Sigmoid colon (tissue), 4 donors: ENCODE measurements around the gene ADGRV1.

Experiments used
- POLR2A ChIP-seq, 2 donors: fragments of 450-650 bp; IDR thresholded peaks; one replicate each; pipeline ENCODE4 v1.6.1; 2016; ENCODE audit warnings: antibody characterized with exemption in 2 of 2, mild to moderate bottlenecking in 2 of 2, moderate library complexity in 2 of 2
- POLR2AphosphoS5 ChIP-seq, 4 donors: sonication (generic); formaldehyde crosslinking; IDR thresholded peaks; one replicate each; pipeline ENCODE4 v1.6.1; 2017; ENCODE audit warnings: antibody characterized with exemption in 4 of 4
- TF ChIP-seq, protein P1 (sequence below), 4 experiments: fragments of 450-650 bp in 3 of 4; fragments of 200-600 bp in 1 of 4; IDR thresholded peaks; one replicate each; pipeline ENCODE4 v1.5.1; 2016 to 2019; ENCODE audit warnings: antibody characterized with exemption in 4 of 4, mild to moderate bottlenecking in 3 of 4, moderate library complexity in 2 of 4

DNA sequence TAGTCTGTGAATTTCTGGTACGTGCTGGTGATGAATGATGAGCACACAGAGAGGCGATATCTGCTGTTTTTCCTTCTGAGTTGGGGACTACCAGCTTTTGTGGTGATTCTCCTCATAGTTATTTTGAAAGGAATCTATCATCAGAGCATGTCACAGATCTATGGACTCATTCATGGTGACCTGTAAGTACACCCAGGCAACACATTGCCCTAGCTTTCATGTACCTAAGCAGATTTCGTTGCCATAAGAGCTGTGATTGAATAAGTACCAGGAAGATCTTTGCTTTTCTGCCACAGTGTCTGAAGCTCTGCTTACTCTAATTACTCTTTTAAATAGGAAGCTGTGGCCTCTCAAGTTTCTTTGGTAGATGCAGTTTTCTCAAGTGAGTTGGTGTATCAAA, 426.7 kb downstream of the ADGRV1 start:
- no peak for TF ChIP-seq POLR2A (IDR thresholded peaks at IDR 0.05)
- TF ChIP-seq, protein P1, sequence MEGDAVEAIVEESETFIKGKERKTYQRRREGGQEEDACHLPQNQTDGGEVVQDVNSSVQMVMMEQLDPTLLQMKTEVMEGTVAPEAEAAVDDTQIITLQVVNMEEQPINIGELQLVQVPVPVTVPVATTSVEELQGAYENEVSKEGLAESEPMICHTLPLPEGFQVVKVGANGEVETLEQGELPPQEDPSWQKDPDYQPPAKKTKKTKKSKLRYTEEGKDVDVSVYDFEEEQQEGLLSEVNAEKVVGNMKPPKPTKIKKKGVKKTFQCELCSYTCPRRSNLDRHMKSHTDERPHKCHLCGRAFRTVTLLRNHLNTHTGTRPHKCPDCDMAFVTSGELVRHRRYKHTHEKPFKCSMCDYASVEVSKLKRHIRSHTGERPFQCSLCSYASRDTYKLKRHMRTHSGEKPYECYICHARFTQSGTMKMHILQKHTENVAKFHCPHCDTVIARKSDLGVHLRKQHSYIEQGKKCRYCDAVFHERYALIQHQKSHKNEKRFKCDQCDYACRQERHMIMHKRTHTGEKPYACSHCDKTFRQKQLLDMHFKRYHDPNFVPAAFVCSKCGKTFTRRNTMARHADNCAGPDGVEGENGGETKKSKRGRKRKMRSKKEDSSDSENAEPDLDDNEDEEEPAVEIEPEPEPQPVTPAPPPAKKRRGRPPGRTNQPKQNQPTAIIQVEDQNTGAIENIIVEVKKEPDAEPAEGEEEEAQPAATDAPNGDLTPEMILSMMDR (IDR thresholded peaks at IDR 0.05) = no peak
- no peak for TF ChIP-seq POLR2AphosphoS5 (IDR thresholded peaks at IDR 0.05)
